ENCODE measurements around the gene ISOC2.

DNA sequence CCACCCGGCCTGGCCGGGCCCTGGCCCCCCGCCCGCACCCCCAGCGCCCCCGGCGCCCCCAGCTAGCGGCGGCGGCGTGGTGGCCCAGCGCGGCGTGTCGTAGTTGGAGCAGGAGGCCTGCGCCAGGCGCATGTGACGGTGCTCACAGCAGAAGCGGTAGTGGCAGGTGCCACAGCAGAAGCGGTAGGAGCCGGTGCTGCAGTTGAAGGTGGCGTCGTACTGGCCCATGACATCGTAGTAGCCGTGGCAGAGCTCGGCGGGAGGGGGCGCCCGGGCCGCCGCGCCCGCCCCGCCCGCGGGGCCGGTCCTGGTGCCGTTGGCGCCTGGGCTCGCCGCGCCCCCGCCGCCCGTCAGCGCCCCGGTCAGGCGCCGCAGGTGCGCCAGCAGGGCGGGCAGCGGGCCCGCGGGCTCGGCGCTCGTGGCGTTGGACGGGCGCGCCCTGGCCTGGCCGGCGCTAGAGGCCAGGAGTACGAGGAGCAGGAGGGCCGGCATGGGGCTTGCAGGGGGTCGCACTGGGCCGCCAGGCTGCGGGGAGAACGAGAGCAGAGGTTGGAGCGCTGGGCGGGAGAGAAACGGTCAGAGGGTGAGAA, 19.0 kb downstream of the ISOC2 start:
- TF ChIP-seq, protein P1, sequence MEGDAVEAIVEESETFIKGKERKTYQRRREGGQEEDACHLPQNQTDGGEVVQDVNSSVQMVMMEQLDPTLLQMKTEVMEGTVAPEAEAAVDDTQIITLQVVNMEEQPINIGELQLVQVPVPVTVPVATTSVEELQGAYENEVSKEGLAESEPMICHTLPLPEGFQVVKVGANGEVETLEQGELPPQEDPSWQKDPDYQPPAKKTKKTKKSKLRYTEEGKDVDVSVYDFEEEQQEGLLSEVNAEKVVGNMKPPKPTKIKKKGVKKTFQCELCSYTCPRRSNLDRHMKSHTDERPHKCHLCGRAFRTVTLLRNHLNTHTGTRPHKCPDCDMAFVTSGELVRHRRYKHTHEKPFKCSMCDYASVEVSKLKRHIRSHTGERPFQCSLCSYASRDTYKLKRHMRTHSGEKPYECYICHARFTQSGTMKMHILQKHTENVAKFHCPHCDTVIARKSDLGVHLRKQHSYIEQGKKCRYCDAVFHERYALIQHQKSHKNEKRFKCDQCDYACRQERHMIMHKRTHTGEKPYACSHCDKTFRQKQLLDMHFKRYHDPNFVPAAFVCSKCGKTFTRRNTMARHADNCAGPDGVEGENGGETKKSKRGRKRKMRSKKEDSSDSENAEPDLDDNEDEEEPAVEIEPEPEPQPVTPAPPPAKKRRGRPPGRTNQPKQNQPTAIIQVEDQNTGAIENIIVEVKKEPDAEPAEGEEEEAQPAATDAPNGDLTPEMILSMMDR (IDR thresholded peaks at IDR 0.05) = no peak
- no peak for TF ChIP-seq POLR2A (IDR thresholded peaks at IDR 0.05)
- TF ChIP-seq POLR2AphosphoS5 (IDR thresholded peaks at IDR 0.05) = no peak
- TF ChIP-seq EP300 (IDR thresholded peaks at IDR 0.05; ENCODE audit: low read depth) = no peak

All from transverse colon (tissue), 4 donors.